K562 (cell line): Measurements from ENCODE around the gene ZDHHC22. TPM values are rescaled to one million over a fixed set of nuclear protein-coding genes. Genes with fewer than 3 reads are reported as not detected.

ENCODE experiments used
- BRCA1 ChIP-seq, 2 experiments: fragments of 450-650 bp in 1 of 2; sonication (generic) in 1 of 2; formaldehyde crosslinking in 1 of 2; IDR thresholded peaks; 2 replicates each; pipeline versions ENCODE4 v1.5.0 to v1.6.1; 2017 to 2020; ENCODE audit warnings: mild to moderate bottlenecking in 1 of 2, missing genetic modification reagents in 1 of 2
- CCNT2 ChIP-seq: IDR thresholded peaks from 2 replicates; pipeline ENCODE4 v1.6.1; 2011; ENCODE audit warnings: borderline replicate concordance, low read depth, mild to moderate bottlenecking, moderate library complexity, mixed read lengths, low read length; ENCODE audit not compliant: insufficient read length; ENCODE audit errors: extremely low read depth
- CEBPB ChIP-seq: fragments of 450-650 bp; IDR thresholded peaks from 2 replicates; pipeline ENCODE4 v1.6.1; 2016; ENCODE audit warnings: missing genetic modification characterization, missing compliant biosample characterization
- CEBPG ChIP-seq, 3 experiments: fragments of 200-800 bp in 1 of 3; sonication (Bioruptor generic) in 1 of 3; sonication (generic) in 1 of 3; formaldehyde crosslinking in 1 of 3; IDR thresholded peaks in 2 of 3; conservative IDR thresholded peaks in 1 of 3; 2 replicates each; pipeline versions ENCODE4 v1.6.1 to v1.8.0; 2016 to 2022; ENCODE audit warnings: missing compliant biosample characterization in 2 of 3, missing genetic modification characterization in 2 of 3, mild to moderate bottlenecking in 1 of 3, missing genetic modification reagents in 1 of 3
- FIP1L1 ChIP-seq: fragments of 200-400 bp; formaldehyde crosslinking; IDR thresholded peaks from 2 replicates; pipeline ENCODE4 v1.6.1; 2018; ENCODE audit warnings: mild to moderate bottlenecking, low read depth, low read length; ENCODE audit not compliant: poor library complexity, severe bottlenecking
- HNRNPLL ChIP-seq: fragments of 200-400 bp; formaldehyde crosslinking; IDR thresholded peaks from 2 replicates; pipeline ENCODE4 v1.6.1; 2017; ENCODE audit warnings: low read length, low read depth, mild to moderate bottlenecking; ENCODE audit not compliant: poor library complexity, severe bottlenecking
- NCOR1 ChIP-seq: fragments of 450-650 bp; IDR thresholded peaks from 2 replicates; pipeline ENCODE4 v1.6.1; 2016; ENCODE audit warnings: mild to moderate bottlenecking, moderate library complexity
- NEUROD1 ChIP-seq: fragments of 150-350 bp; IDR thresholded peaks from 2 replicates; pipeline ENCODE4 v1.6.1; 2014; ENCODE audit warnings: borderline replicate concordance, low read length, low read depth; ENCODE audit not compliant: partially characterized antibody
- NFIC ChIP-seq: fragments of 450-650 bp; IDR thresholded peaks from 2 replicates; pipeline ENCODE4 v1.6.1; 2017; ENCODE audit warnings: mild to moderate bottlenecking, inconsistent platforms
- NR4A1 ChIP-seq, 2 experiments: fragments of 250-450 bp in 1 of 2; fragments of 450-650 bp in 1 of 2; sonication (Bioruptor Pico) in 1 of 2; IDR thresholded peaks; 2 replicates each; pipeline versions ENCODE4 v1.4.0 to v1.6.1; 2016 to 2020; ENCODE audit warnings: mild to moderate bottlenecking in 2 of 2, missing compliant biosample characterization in 1 of 2, missing genetic modification characterization in 1 of 2, moderate library complexity in 1 of 2
- RAD51 ChIP-seq: fragments of 450-650 bp; IDR thresholded peaks from 2 replicates; pipeline ENCODE4 v1.7.1; 2016; ENCODE audit warnings: low read depth, mild to moderate bottlenecking, borderline replicate concordance
- RBM22 ChIP-seq: fragments of 200-400 bp; formaldehyde crosslinking; IDR thresholded peaks from 2 replicates; pipeline ENCODE4 v1.6.1; 2018; ENCODE audit warnings: low read length, low read depth; ENCODE audit not compliant: poor library complexity, severe bottlenecking
- RFX1 ChIP-seq: fragments of 450-650 bp; IDR thresholded peaks from 2 replicates; pipeline ENCODE4 v1.6.1; 2016; ENCODE audit warnings: mild to moderate bottlenecking, moderate library complexity
- SUPT5H ChIP-seq: fragments of 450-650 bp; IDR thresholded peaks from 2 replicates; pipeline ENCODE4 v1.6.1; 2016
- TAF9B ChIP-seq: fragments of 450-650 bp; IDR thresholded peaks from 2 replicates; pipeline ENCODE4 v1.6.1; 2018; ENCODE audit warnings: mild to moderate bottlenecking; ENCODE audit not compliant: partially characterized antibody
- TCF7 ChIP-seq: sonication (generic); IDR thresholded peaks from 2 replicates; pipeline ENCODE4 v1.6.1; 2016; ENCODE audit warnings: antibody characterized with exemption, borderline replicate concordance
- TFAM ChIP-seq: fragments of 250-450 bp; sonication (Bioruptor Pico); conservative IDR thresholded peaks from 2 replicates; pipeline ENCODE4 v1.5.0; 2021; ENCODE audit warnings: mild to moderate bottlenecking, moderate library complexity
- U2AF1 ChIP-seq: fragments of 200-400 bp; formaldehyde crosslinking; optimal IDR thresholded peaks from 2 replicates; pipeline ENCODE3; 2017; ENCODE audit warnings: mild to moderate bottlenecking, low read depth, low read length, moderate library complexity
- ZNF589 ChIP-seq: fragments of 200-800 bp; sonication (Bioruptor generic); IDR thresholded peaks from 2 replicates; pipeline ENCODE4 v1.6.1; 2016; ENCODE audit warnings: low read depth, missing genetic modification characterization, missing compliant biosample characterization
- ZZZ3 ChIP-seq: fragments of 450-650 bp; IDR thresholded peaks from 2 replicates; pipeline ENCODE4 v1.6.1; 2016; ENCODE audit warnings: antibody characterized with exemption, mild to moderate bottlenecking, moderate library complexity
- polyA plus RNA-seq, 8 experiments: library from polyadenylated mRNA; depleted of rRNA in 4 of 8; stranded (reverse) in 5 of 8; unstranded in 3 of 8; fragments of >200 nt; fragmentation: Nextera tagmentation in 2 of 8; fragmentation: Illumina TruSeq in 1 of 8; extraction: Ambion mirVana in 2 of 8; extraction: Trizol in 1 of 8; gene quantifications; 2 replicates each; pipeline versions ENCODE4 v1.2.1 to v1.2.3, GENCODE V29; 2011 to 2014; ENCODE audit warnings: inconsistent platforms in 1 of 8, missing spikeins in 1 of 8
- total RNA-seq, 7 experiments: library from RNA; depleted of rRNA in 6 of 7; stranded (reverse); fragments of >200 nt in 6 of 7; fragmentation: Illumina TruSeq in 2 of 7; extraction: Trizol in 2 of 7; gene quantifications; 2 replicates each; pipeline versions ENCODE4 v1.2.1 to v1.2.3, GENCODE V29; 2011 to 2021; ENCODE audit warnings: low replicate concordance in 1 of 7
- TF ChIP-seq, protein P1 (sequence below): IDR thresholded peaks from 3 replicates; pipeline ENCODE4 v1.6.1; 2011; ENCODE audit warnings: borderline replicate concordance, mild to moderate bottlenecking, moderate library complexity; ENCODE audit not compliant: insufficient read length; ENCODE audit errors: extremely low read depth
- TF ChIP-seq, protein P2 (sequence below): fragments of 450-650 bp; IDR thresholded peaks from 2 replicates; pipeline ENCODE4 v1.6.1; 2016; ENCODE audit warnings: antibody characterized with exemption

ZDHHC22 gene
- total and polyA plus RNA-seq, 9 of the 15 experiments (the other 6 are each of a cell fraction or from before 2014, with no cell fraction given) = not detected

DNA sequence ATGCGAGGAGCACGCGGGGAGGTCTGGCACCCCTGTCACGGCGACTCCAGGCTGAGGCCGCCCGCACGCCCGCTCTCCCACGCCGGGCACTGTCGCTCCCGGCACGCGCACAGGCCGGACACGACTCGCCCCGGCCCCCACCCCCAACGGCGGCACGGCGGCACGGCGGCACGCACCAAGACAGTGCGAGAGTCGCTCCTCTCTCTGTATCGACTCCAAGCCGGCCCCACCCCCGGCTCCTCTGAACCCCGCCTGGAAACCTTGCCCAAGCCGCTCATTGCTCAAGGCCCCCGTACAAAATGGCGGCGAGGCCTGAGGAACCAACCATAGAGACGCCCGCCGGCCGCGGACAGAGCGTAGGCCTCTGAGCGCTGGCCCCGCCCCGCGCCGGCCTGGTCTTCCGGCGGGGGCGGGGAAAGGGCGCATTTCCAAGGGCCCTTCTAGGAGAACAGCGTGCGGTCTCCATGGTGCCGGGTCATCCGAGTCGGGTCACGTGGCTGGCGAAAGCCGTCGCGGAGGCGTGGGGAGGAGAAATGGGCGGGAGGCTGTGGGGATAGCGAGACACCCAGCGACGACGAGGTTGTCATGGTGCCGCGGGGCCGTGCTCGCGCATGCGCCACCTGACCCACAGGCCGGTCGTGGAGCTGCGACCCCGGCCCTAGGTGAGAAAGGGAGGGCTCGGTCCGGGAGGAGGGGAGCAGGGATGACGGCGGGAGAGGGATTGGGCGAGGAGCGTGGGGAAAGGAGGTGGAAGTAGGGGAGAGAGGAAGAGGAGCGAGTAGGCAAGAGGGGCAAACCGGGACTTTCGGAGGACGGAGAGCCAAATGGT lies 43.7 kb downstream of the ZDHHC22 start, which contains the start of gene CIPC (continued):
- TF ChIP-seq NCOR1 = peak; percentile 37; the same call in 1 of the 2 replicates
- TF ChIP-seq SUPT5H = peak; percentile 78
- peak; percentile 75 for TF ChIP-seq CEBPG (CRISPR knock-in tag; IDR thresholded peaks at IDR 0.05)
- TF ChIP-seq CEBPG (tag; conservative IDR thresholded peaks at IDR 0.05 in 1 of 2, IDR thresholded peaks at IDR 0.05 in 1 of 2) = peak; percentile 63 to 84
- TF ChIP-seq NFIC = peak; percentile 82
- peak; percentile 95 for TF ChIP-seq RAD51
- peak; percentile 18 for TF ChIP-seq RBM22
- TF ChIP-seq, protein P1, sequence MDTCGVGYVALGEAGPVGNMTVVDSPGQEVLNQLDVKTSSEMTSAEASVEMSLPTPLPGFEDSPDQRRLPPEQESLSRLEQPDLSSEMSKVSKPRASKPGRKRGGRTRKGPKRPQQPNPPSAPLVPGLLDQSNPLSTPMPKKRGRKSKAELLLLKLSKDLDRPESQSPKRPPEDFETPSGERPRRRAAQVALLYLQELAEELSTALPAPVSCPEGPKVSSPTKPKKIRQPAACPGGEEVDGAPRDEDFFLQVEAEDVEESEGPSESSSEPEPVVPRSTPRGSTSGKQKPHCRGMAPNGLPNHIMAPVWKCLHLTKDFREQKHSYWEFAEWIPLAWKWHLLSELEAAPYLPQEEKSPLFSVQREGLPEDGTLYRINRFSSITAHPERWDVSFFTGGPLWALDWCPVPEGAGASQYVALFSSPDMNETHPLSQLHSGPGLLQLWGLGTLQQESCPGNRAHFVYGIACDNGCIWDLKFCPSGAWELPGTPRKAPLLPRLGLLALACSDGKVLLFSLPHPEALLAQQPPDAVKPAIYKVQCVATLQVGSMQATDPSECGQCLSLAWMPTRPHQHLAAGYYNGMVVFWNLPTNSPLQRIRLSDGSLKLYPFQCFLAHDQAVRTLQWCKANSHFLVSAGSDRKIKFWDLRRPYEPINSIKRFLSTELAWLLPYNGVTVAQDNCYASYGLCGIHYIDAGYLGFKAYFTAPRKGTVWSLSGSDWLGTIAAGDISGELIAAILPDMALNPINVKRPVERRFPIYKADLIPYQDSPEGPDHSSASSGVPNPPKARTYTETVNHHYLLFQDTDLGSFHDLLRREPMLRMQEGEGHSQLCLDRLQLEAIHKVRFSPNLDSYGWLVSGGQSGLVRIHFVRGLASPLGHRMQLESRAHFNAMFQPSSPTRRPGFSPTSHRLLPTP = no peak
- TF ChIP-seq RFX1 = peak; percentile 95
- TF ChIP-seq ZNF589 (CRISPR knock-in tag) = 0 out of 2 replicates have a peak, but pooled peaks have one; percentile 29
- TF ChIP-seq TCF7 = no peak
- TF ChIP-seq U2AF1 = peak; percentile 92
- peak; percentile 23 for TF ChIP-seq NEUROD1
- TF ChIP-seq, protein P2, sequence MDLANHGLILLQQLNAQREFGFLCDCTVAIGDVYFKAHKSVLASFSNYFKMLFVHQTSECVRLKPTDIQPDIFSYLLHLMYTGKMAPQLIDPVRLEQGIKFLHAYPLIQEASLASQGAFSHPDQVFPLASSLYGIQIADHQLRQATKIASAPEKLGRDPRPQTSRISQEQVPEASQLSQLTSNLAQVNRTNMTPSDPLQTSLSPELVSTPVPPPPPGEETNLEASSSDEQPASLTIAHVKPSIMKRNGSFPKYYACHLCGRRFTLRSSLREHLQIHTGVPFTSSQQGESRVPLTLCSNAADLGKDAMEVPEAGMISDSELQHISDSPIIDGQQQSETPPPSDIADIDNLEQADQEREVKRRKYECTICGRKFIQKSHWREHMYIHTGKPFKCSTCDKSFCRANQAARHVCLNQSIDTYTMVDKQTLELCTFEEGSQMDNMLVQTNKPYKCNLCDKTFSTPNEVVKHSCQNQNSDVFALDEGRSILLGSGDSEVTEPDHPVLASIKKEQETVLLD = peak; percentile 96
- TF ChIP-seq TAF9B = no peak
- peak; percentile 95 for TF ChIP-seq CEBPB (tag)
- peak; percentile 60 for TF ChIP-seq FIP1L1
- TF ChIP-seq ZZZ3 = no peak
- TF ChIP-seq CCNT2 = peak; percentile 94
- peak; percentile 92 for TF ChIP-seq HNRNPLL
- no peak for TF ChIP-seq BRCA1 (IDR thresholded peaks at IDR 0.05)
- TF ChIP-seq BRCA1 (CRISPR knock-in tag; IDR thresholded peaks at IDR 0.05) = no peak
- no peak for TF ChIP-seq NR4A1 (CRISPR knock-in tag; IDR thresholded peaks at IDR 0.05)
- TF ChIP-seq NR4A1 (tag; IDR thresholded peaks at IDR 0.05) = peak; percentile 70; the same call in 1 of the 2 replicates
- TF ChIP-seq TFAM = no peak
